HG03378 (cell line): ENCODE results near the gene NPSR1.
A peak's percentile ranks its signal among the peaks of the same experiment; 100 is the strongest.
"Not testable (repeated sequence)": the region's sequence is repeated elsewhere in the genome, so short reads cannot be mapped to it uniquely, and the experiment has no call there.

Experiments used
- ATAC-seq: cut with Tn5 transposase; IDR thresholded peaks from one replicate; pipeline ENCODE4 v1.9.1; 2021; ENCODE audit warnings: mild to moderate bottlenecking, moderate library complexity; ENCODE audit not compliant: unreplicated experiment

The NPSR1 gene

GRCh38 chr7:34657632-34658268 lies at the start of gene NPSR1:
Gene NPSR1 (plus strand): TSS chr7:34658218. CDS start chr7:34658413, 195 bp downstream.
- ATAC-seq: no peak

- ATAC-seq: no peak
Measured at GRCh38 chr7:34612661-34613060, 45.4 kb upstream of the NPSR1 start.

- no peak for ATAC-seq
Measured at GRCh38 chr7:34620425-34620824, 37.6 kb upstream of the NPSR1 start.

- ATAC-seq: no peak
Measured at GRCh38 chr7:34622182-34622581, 35.8 kb upstream of the NPSR1 start.

- no peak for ATAC-seq
Measured at GRCh38 chr7:34622771-34623250, 35.2 kb upstream of the NPSR1 start.

- ATAC-seq: not testable (repeated sequence)
Measured at GRCh38 chr7:34628618-34629017, 29.4 kb upstream of the NPSR1 start.

GRCh38 chr7:34652809-34653208 lies 5.2 kb upstream of the NPSR1 start:
- ATAC-seq: no peak

- no peak for ATAC-seq
Measured at GRCh38 chr7:34653787-34654186, 4.2 kb upstream of the NPSR1 start.

- no peak for ATAC-seq
Measured at GRCh38 chr7:34655384-34655783, 2.6 kb upstream of the NPSR1 start.

- no peak for ATAC-seq
Measured at GRCh38 chr7:34656041-34656440, 2.0 kb upstream of the NPSR1 start.

GRCh38 chr7:34659472-34660075 lies 1.6 kb downstream of the NPSR1 start:
- ATAC-seq: no peak

- ATAC-seq: no peak
Measured at GRCh38 chr7:34662058-34662708, 4.2 kb downstream of the NPSR1 start.

GRCh38 chr7:34664755-34665154 lies 6.7 kb downstream of the NPSR1 start:
- ATAC-seq: no peak

GRCh38 chr7:34672430-34672829 lies 14.4 kb downstream of the NPSR1 start:
- ATAC-seq: no peak

GRCh38 chr7:34673066-34673465 lies 15.0 kb downstream of the NPSR1 start:
- no peak for ATAC-seq

GRCh38 chr7:34675749-34676374 lies 17.8 kb downstream of the NPSR1 start:
- peak; percentile 67 for ATAC-seq

- ATAC-seq: no peak
Measured at GRCh38 chr7:34677491-34677890, 19.5 kb downstream of the NPSR1 start.

- ATAC-seq: no peak
Measured at GRCh38 chr7:34687529-34687928, 29.5 kb downstream of the NPSR1 start.

- no peak for ATAC-seq
Measured at GRCh38 chr7:34696415-34696814, 38.4 kb downstream of the NPSR1 start.

GRCh38 chr7:34709771-34710170 lies 51.8 kb downstream of the NPSR1 start:
- ATAC-seq: no peak

GRCh38 chr7:34718867-34719266 lies 60.8 kb downstream of the NPSR1 start:
- no peak for ATAC-seq

GRCh38 chr7:34719636-34720035 lies 61.6 kb downstream of the NPSR1 start:
- no peak for ATAC-seq
